Inflammatory macrophage treated with lipopolysaccharide for 4 hours (primary cell): ENCODE data around the gene YRDC.
A peak's percentile ranks its signal among the peaks of the same experiment; 100 is the strongest.

Experiments used
- DNase-seq: peaks from one replicate; pipeline ENCODE4 v3.0.0-alpha.2; 2020

Gene YRDC, protein sequence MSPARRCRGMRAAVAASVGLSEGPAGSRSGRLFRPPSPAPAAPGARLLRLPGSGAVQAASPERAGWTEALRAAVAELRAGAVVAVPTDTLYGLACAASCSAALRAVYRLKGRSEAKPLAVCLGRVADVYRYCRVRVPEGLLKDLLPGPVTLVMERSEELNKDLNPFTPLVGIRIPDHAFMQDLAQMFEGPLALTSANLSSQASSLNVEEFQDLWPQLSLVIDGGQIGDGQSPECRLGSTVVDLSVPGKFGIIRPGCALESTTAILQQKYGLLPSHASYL

DNA sequence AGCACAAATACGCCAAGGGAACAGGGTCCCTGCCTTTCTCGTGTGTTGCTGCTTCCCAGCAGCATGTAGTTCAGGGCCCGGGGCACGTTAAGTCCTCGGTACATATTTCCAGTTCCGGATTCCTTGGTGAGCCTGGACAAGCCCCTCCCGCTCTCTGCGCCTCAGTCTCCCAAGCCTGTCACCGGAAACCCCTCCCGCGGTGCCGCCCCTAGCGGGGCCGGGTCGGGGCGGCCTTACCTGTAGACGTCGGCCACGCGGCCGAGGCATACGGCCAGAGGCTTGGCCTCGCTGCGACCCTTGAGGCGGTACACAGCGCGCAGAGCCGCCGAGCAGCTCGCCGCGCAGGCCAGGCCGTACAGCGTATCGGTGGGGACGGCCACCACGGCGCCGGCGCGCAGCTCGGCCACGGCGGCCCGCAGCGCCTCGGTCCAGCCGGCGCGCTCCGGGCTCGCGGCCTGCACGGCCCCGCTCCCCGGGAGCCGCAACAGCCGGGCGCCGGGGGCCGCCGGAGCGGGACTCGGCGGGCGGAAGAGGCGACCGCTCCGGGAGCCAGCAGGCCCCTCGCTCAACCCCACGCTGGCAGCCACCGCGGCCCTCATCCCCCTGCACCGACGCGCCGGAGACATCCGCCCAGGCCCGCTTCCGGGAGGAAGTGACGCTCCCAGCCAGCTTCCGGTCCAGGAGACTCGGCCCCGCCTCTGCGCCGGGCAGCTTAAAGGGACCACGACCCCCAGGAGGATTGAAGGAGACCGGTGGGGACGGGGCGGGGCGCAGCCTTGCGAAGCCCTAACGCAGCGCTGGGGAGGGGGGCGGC, at the start of gene YRDC, which contains the start of gene C1orf122:
Gene YRDC, minus strand, starts transcription at position 654 of the 814 bp plus-strand sequence. Its CDS starts 28 bp downstream, at position 626.
Gene C1orf122, plus strand, starts transcription at position 236 of the 814 bp plus-strand sequence. CDS start 615 bp downstream, outside the sequence.
- DNase-seq: peak; percentile 94

DNA sequence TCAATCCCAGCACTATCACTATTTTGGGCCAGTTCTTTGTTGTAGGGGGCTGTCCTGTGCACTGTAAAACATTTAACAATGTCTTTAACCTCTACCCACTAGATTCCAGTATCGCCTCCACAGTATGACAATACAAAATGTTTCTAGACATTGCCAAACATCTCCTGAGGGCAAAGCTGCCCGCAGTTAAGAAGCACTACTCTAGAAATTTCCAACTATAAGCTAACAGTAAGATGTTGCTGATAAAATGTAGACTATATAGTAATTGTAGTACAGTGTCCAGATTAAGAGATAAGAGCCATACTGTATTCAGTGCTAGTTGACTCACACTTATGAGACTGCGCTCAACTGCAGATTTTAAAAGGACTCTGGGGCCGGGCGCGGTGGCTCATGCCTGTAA, 46.4 kb upstream of the YRDC start:
- no peak for DNase-seq

- DNase-seq: no peak
These were observed 45.1 kb upstream of the YRDC start for GRCh38 chr1:37853157-37853556.

DNA sequence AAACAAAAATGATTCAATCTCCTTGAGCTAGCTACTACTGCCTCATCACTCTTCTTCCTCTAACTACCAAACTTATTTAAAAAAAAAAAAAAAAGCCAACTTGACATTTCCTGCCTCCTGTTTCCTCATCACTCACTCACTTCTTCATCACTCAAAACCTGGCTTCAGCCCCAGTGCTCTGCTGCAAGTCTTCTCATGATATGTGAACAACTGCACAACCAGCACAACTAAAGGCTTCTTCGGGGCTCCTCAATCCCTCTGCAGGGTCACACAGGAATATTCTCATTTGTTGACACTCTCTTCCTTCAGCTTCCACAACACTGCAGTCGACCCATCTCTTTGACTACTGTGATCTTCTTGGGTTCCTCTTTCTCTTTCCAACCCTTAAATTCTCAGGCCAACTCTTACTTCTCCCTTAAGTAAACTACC, 43.8 kb upstream of the YRDC start:
- peak; percentile 78 for DNase-seq

- DNase-seq: no peak
These were observed 43.3 kb upstream of the YRDC start for GRCh38 chr1:37851262-37851661.

DNA sequence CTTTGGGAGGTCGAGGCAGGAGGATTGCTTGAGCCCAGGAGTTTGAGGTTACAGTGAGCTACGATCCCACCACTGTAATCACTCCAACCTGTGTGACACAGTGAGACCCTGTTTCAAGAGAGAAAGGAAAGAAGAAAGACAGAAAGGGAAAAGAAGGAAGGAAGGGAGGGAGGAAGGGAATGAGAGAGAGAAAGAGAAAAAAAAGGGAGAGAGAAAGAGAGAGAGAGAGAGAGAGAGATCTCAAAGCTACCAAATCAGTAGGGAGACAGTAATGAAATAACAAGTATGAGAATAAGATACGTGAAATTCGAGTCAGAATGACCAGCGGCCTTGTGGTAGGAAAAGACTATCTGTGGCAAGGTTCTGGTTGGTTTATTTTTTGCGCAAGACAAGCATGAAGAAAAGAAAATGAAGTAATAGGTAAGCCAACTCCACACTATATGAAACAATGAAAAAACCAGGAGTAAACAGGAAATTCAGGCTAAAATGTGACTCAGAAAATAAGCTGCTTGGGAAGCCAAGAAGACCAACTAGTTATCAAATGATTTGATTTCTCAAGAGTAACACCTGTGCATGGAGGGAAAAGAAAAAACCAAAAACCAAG, 42.4 kb upstream of the YRDC start:
- peak; percentile 86 for DNase-seq

- DNase-seq: no peak
These were observed 41.5 kb upstream of the YRDC start for GRCh38 chr1:37849480-37849879.

DNA sequence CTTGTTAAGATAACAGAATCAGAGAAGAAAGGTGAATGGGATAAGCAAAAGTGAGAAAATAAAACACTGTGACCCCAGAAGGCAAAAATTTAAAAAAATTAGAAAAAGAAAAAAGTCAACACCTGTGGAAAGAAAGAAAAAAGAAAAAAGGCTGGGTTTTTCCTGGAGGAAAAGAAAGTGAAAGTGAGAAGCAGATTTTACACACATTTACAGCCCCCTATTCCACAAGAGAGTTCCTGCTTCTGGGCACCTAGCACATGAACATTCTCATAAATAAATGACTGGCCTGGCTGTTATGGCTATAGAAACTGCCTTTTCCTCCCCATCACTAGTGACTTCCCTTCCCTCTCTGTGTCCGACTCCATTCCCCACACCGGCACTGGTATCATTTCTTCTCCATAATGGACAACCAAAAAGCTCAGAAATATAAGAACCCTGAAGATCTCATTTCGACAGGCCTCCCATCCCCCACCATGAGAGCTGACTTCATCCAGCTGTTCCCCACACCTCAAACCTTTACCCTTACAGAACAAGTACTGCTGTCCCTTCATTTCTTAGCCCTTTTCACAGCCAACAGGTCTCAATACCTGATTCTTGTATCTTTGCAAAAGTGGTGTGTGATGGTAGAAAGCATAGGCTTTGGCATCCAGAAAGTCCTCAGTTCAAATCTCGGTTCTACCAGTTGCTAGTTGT, 38.8 kb upstream of the YRDC start:
- peak; percentile 71 for DNase-seq

DNA sequence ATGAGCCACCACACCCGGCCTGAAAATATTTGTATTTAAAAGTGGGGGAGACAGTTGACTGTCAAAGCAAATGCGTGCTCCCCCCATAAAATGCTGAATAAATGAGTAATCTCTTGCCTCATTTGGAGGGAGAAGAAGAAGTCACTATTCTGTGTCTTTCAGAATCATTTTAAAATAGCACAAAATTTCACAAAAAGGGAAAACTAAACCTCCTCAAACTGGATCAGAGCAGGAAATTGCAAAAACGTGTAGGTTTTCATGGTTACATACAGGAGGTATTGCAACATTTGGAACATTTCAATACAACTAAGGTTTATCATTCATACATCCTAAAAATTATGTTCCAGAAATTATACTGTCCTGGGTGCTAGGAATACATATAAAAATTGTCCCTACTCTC, 37.8 kb upstream of the YRDC start:
- peak; percentile 98 for DNase-seq

DNA sequence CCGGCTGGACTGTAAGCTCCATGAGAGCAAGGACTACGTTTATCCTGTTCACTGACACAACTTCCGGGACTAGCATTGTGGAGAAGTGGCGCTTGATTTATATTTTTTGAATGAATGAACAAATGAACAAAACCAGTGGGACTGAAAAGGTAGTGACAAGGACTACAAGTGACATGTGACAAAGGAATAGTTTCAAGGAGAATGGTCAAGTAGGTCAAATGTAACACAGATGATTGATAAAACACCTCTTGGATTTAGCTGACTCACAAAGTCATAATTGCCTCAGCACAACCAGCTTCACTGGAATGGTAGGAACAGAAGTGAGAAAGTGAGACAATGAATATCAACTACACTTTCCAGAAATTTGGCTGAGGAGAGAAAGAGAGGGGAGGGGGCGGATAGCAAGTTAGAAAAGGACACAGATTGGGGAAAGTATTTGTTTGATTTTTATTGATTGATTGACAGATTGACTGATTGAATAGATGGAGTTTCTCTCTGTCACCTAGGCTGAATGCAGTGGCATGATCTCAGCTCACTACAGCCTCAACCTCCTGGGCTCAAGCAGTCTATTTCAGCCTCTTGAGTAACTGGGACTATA, 37.1 kb upstream of the YRDC start:
- peak; percentile 47 for DNase-seq

GRCh38 chr1:37844536-37844935, 36.5 kb upstream of the YRDC start:
- DNase-seq: no peak

DNA sequence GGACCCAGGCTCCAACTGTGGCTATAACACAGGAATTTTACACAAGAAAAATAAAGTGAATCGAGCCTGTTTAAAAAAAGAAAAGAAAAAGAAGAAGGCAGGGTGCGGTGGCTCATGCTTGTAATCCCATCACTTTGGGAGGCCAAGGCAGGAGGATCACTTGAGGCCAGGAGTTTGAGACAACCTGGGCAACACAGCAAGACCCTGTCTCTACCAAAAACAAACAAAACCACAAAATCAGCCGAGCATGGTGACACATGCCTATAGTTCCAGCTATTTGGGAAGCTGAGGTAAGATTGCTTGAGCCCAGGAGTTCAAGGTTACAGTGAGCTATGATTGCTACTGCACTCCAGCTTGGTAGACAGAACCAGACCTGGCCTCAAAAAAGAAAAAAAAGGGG, 33.6 kb upstream of the YRDC start:
- DNase-seq: no peak

GRCh38 chr1:37840711-37841110, 32.7 kb upstream of the YRDC start:
- DNase-seq: no peak

- DNase-seq: no peak
These were observed 31.7 kb upstream of the YRDC start for GRCh38 chr1:37839676-37840075.

DNA sequence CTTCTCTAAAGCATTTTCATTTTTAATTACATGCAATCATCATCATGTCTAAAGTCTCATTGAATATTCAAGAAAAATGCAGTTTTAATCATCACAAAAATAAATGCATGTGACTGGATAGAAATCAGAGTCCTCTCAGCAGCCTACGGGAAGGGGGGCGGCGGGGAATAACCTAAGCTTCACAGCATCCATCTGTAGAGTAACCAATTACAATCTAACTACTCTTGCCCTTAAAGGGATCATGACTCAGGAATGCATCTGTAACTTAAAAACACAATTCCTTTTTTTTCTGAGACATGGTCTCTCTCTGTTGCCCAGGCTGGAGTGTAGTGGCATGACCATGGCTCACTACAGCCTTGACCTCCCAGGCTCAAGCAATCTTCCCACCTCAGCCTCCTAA, 28.8 kb upstream of the YRDC start:
- DNase-seq: no peak

- DNase-seq: no peak
These were observed 23.8 kb upstream of the YRDC start for GRCh38 chr1:37831809-37832208.

- no peak for DNase-seq
These were observed 23.1 kb upstream of the YRDC start for GRCh38 chr1:37831109-37831508.

- no peak for DNase-seq
These were observed 20.5 kb upstream of the YRDC start for GRCh38 chr1:37828410-37829074.

DNA sequence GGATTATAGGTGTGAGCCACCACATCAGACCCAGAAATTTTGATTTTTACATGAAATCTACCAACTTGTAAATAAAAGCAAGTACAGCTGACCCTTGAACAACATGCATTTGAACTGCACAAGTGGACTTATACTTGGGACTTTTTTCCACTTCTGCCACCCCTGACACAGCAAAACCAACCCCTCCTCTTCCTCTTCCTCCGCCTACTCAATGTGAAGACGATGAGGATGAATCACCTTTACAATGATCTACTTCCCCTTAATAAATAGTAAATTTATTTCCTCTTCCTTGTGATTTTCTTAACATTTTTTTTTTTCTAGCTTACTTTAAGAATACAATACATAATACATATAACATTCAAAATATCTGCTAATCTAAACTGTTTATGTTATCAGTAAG, 17.5 kb upstream of the YRDC start:
- DNase-seq: peak; percentile 88

DNA sequence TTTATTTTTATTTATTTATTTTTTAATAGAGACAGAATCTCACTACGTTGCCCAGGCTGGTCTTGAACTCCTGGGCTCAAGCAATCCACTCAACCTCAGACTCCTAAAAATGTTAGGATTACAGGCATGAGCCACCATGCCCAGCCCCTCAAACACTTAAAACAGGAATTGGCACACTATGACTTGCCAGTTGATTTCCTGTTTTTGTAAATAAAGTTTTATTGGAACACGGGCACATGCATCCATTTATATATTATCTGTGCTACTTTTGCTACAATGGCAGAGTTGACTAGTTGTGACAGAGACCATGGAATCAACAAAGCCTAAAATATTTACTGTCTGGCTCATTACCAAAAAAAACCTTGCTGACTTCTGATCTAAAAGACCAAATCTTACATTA, 16.0 kb upstream of the YRDC start:
- peak; percentile 42 for DNase-seq

GRCh38 chr1:37822906-37823815, 15.2 kb upstream of the YRDC start:
- peak; percentile 76 for DNase-seq
